Mononuclear cell (primary cell): ENCODE results near the gene RBM44. TPM values are rescaled to one million over a fixed set of nuclear protein-coding genes. Genes with fewer than 3 reads are reported as not detected.

Experiments used
- total RNA-seq: library from RNA; depleted of rRNA; stranded (reverse); fragments of >200 nt; gene quantifications from one replicate; pipeline ENCODE4 v1.2.3, GENCODE V29; 2012

RBM44 gene
- total RNA-seq, 1 donor = 3.5 TPM

Other genes with a start within 250 kb of the RBM44 start
- gene PRLH, start 232.2 kb upstream of the RBM44 start, total RNA-seq = not detected
- 0.10 TPM for gene RAB17, start 208.0 kb upstream of the RBM44 start, total RNA-seq
- gene LRRFIP1, start 171.2 kb upstream of the RBM44 start, total RNA-seq = 128 TPM
- gene RAMP1, start 60.8 kb downstream of the RBM44 start, total RNA-seq = 2.1 TPM
- 80.8 TPM for gene UBE2F, start 168.2 kb downstream of the RBM44 start, total RNA-seq